HCT116 (cell line): ENCODE data around the gene CHFR. TPM values are rescaled to one million over a fixed set of nuclear protein-coding genes. Genes with fewer than 3 reads are reported as not detected.

Experiments
- ATAC-seq: fragments of 200-7000 bp; cut with Tn5 transposase; 2 replicates; pipeline ENCODE4 v1.9.1; 2020; ENCODE audit warnings: mild to moderate bottlenecking, moderate library complexity
- BruUV-seq: library from RNA; stranded (reverse); fragments of 400-500 nt; replicated peaks from 2 replicates; lab custom pipeline; 2021; lab: Mats Ljungman, UMichigan
- CTCF ChIA-PET: fragments of 300-600 bp; sonication (Branson Sonifier 250); formaldehyde crosslinking; loops from one replicate; lab custom pipeline; 2021; ENCODE audit warnings: antibody characterized with exemption; lab: Charles Lee
- POLR2A ChIA-PET: fragments of 300-600, 350-600 bp; sonication (Branson Sonifier 250); formaldehyde crosslinking; loops from one replicate; lab custom pipeline; 2021; ENCODE audit warnings: antibody characterized with exemption; lab: Charles Lee
- RAD21 ChIA-PET, 2 experiments: fragments of 300-600 bp; sonication (Branson Sonifier 250); formaldehyde crosslinking; loops; one replicate each; lab custom pipeline; 2023; ENCODE audit warnings: low total read pairs in 2 of 2; ENCODE audit not compliant: uncharacterized antibody in 2 of 2, unreplicated experiment in 2 of 2, low non-redundant PET in 1 of 2; lab: Charles Lee
- DNase-seq: peaks from one replicate; pipeline ENCODE4 v3.0.0-alpha.2; 2010; ENCODE audit warnings: low read depth, low spot score
- H2AFZ ChIP-seq: fragments of 200-600 bp; shearing (Covaris generic), sonication (generic); 2 replicates; pipeline ENCODE4 v1.6.1; 2017; ENCODE audit warnings: low read depth, mixed run types, mixed read lengths, antibody characterized with exemption, low read length; ENCODE audit not compliant: poor library complexity, severe bottlenecking
- H3K27ac ChIP-seq: 2 replicates; pipeline ENCODE4 v1.5.1; 2012; ENCODE audit warnings: low read depth, low read length
- H3K27me3 ChIP-seq: fragments of 200-600 bp; sonication (generic); 2 replicates; pipeline ENCODE4 v1.6.1; 2016; ENCODE audit warnings: mixed run types, low read length, mixed read lengths; ENCODE audit not compliant: insufficient read depth
- H3K36me3 ChIP-seq, 2 experiments: fragments of 200-500 bp in 1 of 2; fragments of 200-600 bp in 1 of 2; sonication (Bioruptor generic) in 1 of 2; sonication (generic) in 1 of 2; 2 replicates each; pipeline versions ENCODE4 v1.5.1 to v1.6.1; 2014 to 2016; ENCODE audit warnings: low read length in 2 of 2, inconsistent platforms in 1 of 2, mixed read lengths in 1 of 2, mixed run types in 1 of 2; ENCODE audit not compliant: insufficient read depth in 2 of 2, control insufficient read depth in 1 of 2
- H3K4me1 ChIP-seq, 2 experiments: fragments of 200-600 bp in 1 of 2; sonication (generic) in 1 of 2; 2 replicates each; pipeline versions ENCODE4 v1.5.1 to v1.6.1; 2012 to 2017; ENCODE audit warnings: low read length in 2 of 2, inconsistent platforms in 1 of 2, mild to moderate bottlenecking in 1 of 2, mixed read lengths in 1 of 2, mixed run types in 1 of 2, moderate library complexity in 1 of 2; ENCODE audit not compliant: insufficient read depth in 2 of 2, control insufficient read depth in 1 of 2
- H3K4me2 ChIP-seq: fragments of 200-600 bp; sonication (generic); 2 replicates; pipeline ENCODE4 v1.6.1; 2017; ENCODE audit warnings: mixed run types, low read length, mixed read lengths
- H3K4me3 ChIP-seq, 2 experiments: fragments of 200-600 bp in 1 of 2; sonication (generic) in 1 of 2; replicated peaks in 1 of 2; 2 replicates each; pipeline ENCODE4 v1.5.1; 2011 to 2016; ENCODE audit warnings: low read length in 2 of 2, control low read depth in 1 of 2, low read depth in 1 of 2, mild to moderate bottlenecking in 1 of 2, mixed read lengths in 1 of 2, mixed run types in 1 of 2
- H3K79me2 ChIP-seq: fragments of 200-600 bp; sonication (generic); 2 replicates; pipeline ENCODE4 v1.6.1; 2017; ENCODE audit warnings: mild to moderate bottlenecking, mixed run types, low read length, moderate library complexity, mixed read lengths; ENCODE audit not compliant: insufficient read depth
- H3K9ac ChIP-seq: fragments of 200-600 bp; sonication (generic); 2 replicates; pipeline ENCODE4 v1.6.1; 2016; ENCODE audit warnings: low read length, mixed read lengths
- H3K9me2 ChIP-seq: fragments of 200-600 bp; sonication (generic), shearing (Covaris generic); 2 replicates; pipeline ENCODE4 v1.6.1; 2017; ENCODE audit warnings: mixed run types, mild to moderate bottlenecking, moderate library complexity; ENCODE audit not compliant: insufficient read depth
- H3K9me3 ChIP-seq, 2 experiments: fragments of 200-500 bp in 1 of 2; fragments of 200-600 bp in 1 of 2; sonication (Bioruptor generic) in 1 of 2; sonication (generic) in 1 of 2; 2 replicates each; pipeline ENCODE4 v1.6.1; 2014 to 2017; ENCODE audit warnings: low read length in 2 of 2, mixed read lengths in 2 of 2, inconsistent platforms in 1 of 2, low read depth in 1 of 2, mild to moderate bottlenecking in 1 of 2, mixed run types in 1 of 2, moderate library complexity in 1 of 2; ENCODE audit not compliant: control insufficient read depth in 1 of 2, insufficient read depth in 1 of 2
- H4K20me1 ChIP-seq: fragments of 200-600 bp; sonication (generic), shearing (Covaris generic); 2 replicates; pipeline ENCODE4 v1.6.1; 2017; ENCODE audit warnings: mixed run types, mild to moderate bottlenecking, moderate library complexity; ENCODE audit not compliant: insufficient read depth
- CBX3 ChIP-seq: IDR thresholded peaks from 2 replicates; pipeline ENCODE4 v1.6.1; 2012; ENCODE audit warnings: low read depth
- CEBPB ChIP-seq: IDR thresholded peaks from 2 replicates; pipeline ENCODE4 v1.6.1; 2012; ENCODE audit warnings: low read depth
- ELF1 ChIP-seq: IDR thresholded peaks from 2 replicates; pipeline ENCODE4 v1.6.1; 2012; ENCODE audit warnings: low read depth, borderline replicate concordance
- EZH2 ChIP-seq: fragments of 200-600 bp; sonication (generic); IDR thresholded peaks from 2 replicates; pipeline ENCODE4 v1.6.1; 2017; ENCODE audit warnings: antibody characterized with exemption, mixed run types
- EZH2phosphoT487 ChIP-seq: fragments of 200-600 bp; IDR thresholded peaks from 2 replicates; pipeline ENCODE4 v1.6.1; 2018; ENCODE audit warnings: antibody characterized with exemption, borderline replicate concordance
- JUND ChIP-seq: IDR thresholded peaks from 2 replicates; pipeline ENCODE4 v1.6.1; 2012
- POLR2A ChIP-seq: IDR thresholded peaks from 2 replicates; pipeline ENCODE4 v1.7.0; 2011; ENCODE audit warnings: borderline replicate concordance; ENCODE audit not compliant: insufficient read depth, insufficient read length; ENCODE audit errors: extremely low read depth
- POLR2AphosphoS5 ChIP-seq: IDR thresholded peaks from 2 replicates; pipeline ENCODE4 v1.6.1; 2011; ENCODE audit warnings: mild to moderate bottlenecking, low read depth, low read length, moderate library complexity
- RAD21 ChIP-seq: IDR thresholded peaks from 2 replicates; pipeline ENCODE4 v1.6.1; 2012; ENCODE audit warnings: low read depth, mild to moderate bottlenecking
- SIN3A ChIP-seq: IDR thresholded peaks from 2 replicates; pipeline ENCODE4 v1.6.1; 2012; ENCODE audit warnings: low read depth
- SRF ChIP-seq: IDR thresholded peaks from 2 replicates; pipeline ENCODE4 v1.6.1; 2012; ENCODE audit warnings: low read depth
- ZBTB33 ChIP-seq: IDR thresholded peaks from 2 replicates; pipeline ENCODE4 v1.6.1; 2011; ENCODE audit warnings: mild to moderate bottlenecking, low read length, moderate library complexity; ENCODE audit not compliant: insufficient replicate concordance; ENCODE audit errors: extremely low read depth
- ZFX ChIP-seq: fragments of 450-650 bp; IDR thresholded peaks from 2 replicates; pipeline ENCODE4 v1.6.1; 2017
- ZNF274 ChIP-seq: fragments of 200-500 bp; sonication (Bioruptor generic); IDR thresholded peaks from 2 replicates; pipeline ENCODE4 v1.6.1; 2014; ENCODE audit warnings: mild to moderate bottlenecking, low read depth, low read length, inconsistent platforms
- intact Hi-C: fragments of 100-400 bp; cut with micrococcal nuclease; formaldehyde crosslinking; loops from 2 replicates; pipeline ENCODE4 v1.10.0; 2022
- total RNA-seq: library from RNA; stranded (reverse); gene quantifications from one replicate; pipeline ENCODE4 v1.2.1, GENCODE V29; 2021; ENCODE audit not compliant: unreplicated experiment
- TF ChIP-seq, protein P1 (sequence below): IDR thresholded peaks from 2 replicates; pipeline ENCODE4 v1.6.1; 2012
- TF ChIP-seq, protein P2 (sequence below): IDR thresholded peaks from 2 replicates; pipeline ENCODE4 v1.6.1; 2012
- TF ChIP-seq, protein P3 (sequence below), 3 experiments: fragments of 200-600 bp in 1 of 3; sonication (generic) in 1 of 3; IDR thresholded peaks in 2 of 3; conservative IDR thresholded peaks in 1 of 3; 2 replicates each; pipeline ENCODE4 v1.5.1; 2012 to 2017; ENCODE audit warnings: low read depth in 2 of 3, low read length in 2 of 3, antibody characterized with exemption in 1 of 3, borderline replicate concordance in 1 of 3, control low read depth in 1 of 3, mild to moderate bottlenecking in 1 of 3, mixed read lengths in 1 of 3, mixed run types in 1 of 3, moderate library complexity in 1 of 3; ENCODE audit not compliant: insufficient read depth in 1 of 3

CHFR gene
- total RNA-seq, 1 experiment from 2014 or later: 0.39 TPM

DNA sequence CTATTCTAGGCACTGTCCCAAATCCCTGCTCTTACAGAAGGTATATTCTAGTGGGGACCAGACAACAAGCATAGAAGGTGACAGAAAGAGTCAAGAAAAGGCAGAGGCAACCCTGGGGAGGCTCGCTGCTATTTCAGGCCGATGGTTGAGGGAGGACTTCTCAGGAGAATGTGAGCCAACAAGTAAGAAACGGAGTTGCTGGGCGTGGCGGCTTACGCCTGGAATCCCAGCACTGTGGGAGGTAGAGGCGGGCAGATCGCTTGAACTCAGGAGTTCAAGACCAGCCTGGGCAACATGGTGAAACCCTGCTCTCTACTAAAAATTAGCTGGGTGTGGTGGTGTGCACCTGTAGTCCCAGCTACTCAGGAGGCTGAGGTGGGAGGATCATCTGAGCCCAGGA is 54.1 kb downstream of the CHFR start:
- no peak for TF ChIP-seq SIN3A
- TF ChIP-seq ZNF274: no peak
- no peak for TF ChIP-seq CBX3
- TF ChIP-seq POLR2AphosphoS5: no peak
- TF ChIP-seq ZBTB33: no peak
- no peak for TF ChIP-seq EZH2phosphoT487
- TF ChIP-seq SRF: no peak
- no peak for TF ChIP-seq CEBPB
- no peak for TF ChIP-seq ZFX
- TF ChIP-seq RAD21: no peak
- TF ChIP-seq, protein P1, sequence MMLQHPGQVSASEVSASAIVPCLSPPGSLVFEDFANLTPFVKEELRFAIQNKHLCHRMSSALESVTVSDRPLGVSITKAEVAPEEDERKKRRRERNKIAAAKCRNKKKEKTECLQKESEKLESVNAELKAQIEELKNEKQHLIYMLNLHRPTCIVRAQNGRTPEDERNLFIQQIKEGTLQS: no peak
- TF ChIP-seq, protein P2, sequence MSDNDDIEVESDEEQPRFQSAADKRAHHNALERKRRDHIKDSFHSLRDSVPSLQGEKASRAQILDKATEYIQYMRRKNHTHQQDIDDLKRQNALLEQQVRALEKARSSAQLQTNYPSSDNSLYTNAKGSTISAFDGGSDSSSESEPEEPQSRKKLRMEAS: no peak
- TF ChIP-seq EZH2: no peak
- TF ChIP-seq ELF1: no peak
- no peak for TF ChIP-seq POLR2A
- no peak for TF ChIP-seq JUND
- TF ChIP-seq, protein P3, sequence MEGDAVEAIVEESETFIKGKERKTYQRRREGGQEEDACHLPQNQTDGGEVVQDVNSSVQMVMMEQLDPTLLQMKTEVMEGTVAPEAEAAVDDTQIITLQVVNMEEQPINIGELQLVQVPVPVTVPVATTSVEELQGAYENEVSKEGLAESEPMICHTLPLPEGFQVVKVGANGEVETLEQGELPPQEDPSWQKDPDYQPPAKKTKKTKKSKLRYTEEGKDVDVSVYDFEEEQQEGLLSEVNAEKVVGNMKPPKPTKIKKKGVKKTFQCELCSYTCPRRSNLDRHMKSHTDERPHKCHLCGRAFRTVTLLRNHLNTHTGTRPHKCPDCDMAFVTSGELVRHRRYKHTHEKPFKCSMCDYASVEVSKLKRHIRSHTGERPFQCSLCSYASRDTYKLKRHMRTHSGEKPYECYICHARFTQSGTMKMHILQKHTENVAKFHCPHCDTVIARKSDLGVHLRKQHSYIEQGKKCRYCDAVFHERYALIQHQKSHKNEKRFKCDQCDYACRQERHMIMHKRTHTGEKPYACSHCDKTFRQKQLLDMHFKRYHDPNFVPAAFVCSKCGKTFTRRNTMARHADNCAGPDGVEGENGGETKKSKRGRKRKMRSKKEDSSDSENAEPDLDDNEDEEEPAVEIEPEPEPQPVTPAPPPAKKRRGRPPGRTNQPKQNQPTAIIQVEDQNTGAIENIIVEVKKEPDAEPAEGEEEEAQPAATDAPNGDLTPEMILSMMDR (IDR thresholded peaks at IDR 0.05 in 2 of 3, conservative IDR thresholded peaks at IDR 0.05 in 1 of 3; ENCODE audit: borderline replicate concordance in 1 of 3, insufficient read depth in 1 of 3, low read depth in 2 of 3, low read length in 2 of 3): no peak
- H3K36me3 ChIP-seq: no peaks in the 10 kb centered on the region

More for the DNA sequence above, 54.1 kb downstream of the CHFR start:
- Histone ChIP-seq H3K4me2 (no peak overlapping the region), H3K79me2 (peaks cover 1% of the 10 kb centered on the region), H4K20me1 (no peaks in the 10 kb centered on the region), H3K4me3 (no peak overlapping the region), H2AFZ (no peak overlapping the region), H3K9me3 (no peaks in the 10 kb centered on the region), H3K27ac (no peak overlapping the region), H3K27me3 (no peaks in the 10 kb centered on the region), H3K4me1 (peaks cover 3 to 5% of the 10 kb centered on the region in 2 experiments; a peak in 3 of 4 replicates), H3K9ac (no peak overlapping the region), H3K9me2 (no peaks in the 10 kb centered on the region)
- RAD21 ChIA-PET: no interaction called here
- CTCF ChIA-PET: no interaction called here
- no peak for ATAC-seq
- POLR2A ChIA-PET: no interaction called here
- no TSS peak for BruUV-seq
- no peak for DNase-seq
- intact Hi-C loops: no loop called here
